ENCODE results near the gene FAM24B. TPM values are rescaled to one million over a fixed set of nuclear protein-coding genes. Genes with fewer than 3 reads are reported as not detected.

The FAM24B gene
- total and polyA plus RNA-seq, 4 experiments from 2014 or later = 7.2 to 14.5 (median 11.8) TPM

DNA sequence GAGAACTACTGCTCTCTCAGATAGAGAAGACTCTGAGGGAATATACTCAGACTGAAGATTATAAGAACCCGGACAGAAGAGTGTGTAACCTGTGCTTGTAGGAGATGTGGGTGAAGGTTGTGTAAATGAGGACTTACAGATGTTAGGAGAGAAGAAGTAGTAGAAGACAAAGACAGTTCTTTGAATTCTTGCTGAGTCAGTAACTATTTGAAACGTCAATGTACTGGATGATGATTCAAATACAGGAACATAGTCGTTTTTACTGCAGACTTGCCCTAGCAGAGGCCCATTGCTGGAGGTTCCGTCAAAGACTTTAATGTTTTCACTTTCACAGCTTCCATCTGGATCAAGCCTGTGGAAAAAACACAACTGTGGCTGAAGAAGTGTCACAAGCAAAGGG, 40.5 kb downstream of the FAM24B start:
- DNase-seq = no peak
- no peak overlapping the region for H3K4me3 Mint-ChIP-seq
- no peak overlapping the region for H3K27ac Mint-ChIP-seq
- Histone ChIP-seq H3K4me3 (ENCODE audit: low read length in 2 of 2) (no peak overlapping the region), H3K27ac (ENCODE audit: low read depth, low read length) (no peak overlapping the region), H3K4me1 (ENCODE audit: insufficient read depth, low read length) (no peaks in the 10 kb centered on the region), H3K36me3 (ENCODE audit: insufficient read depth, low read length) (peaks cover 7% of the 10 kb centered on the region), H3K27me3 (ENCODE audit: insufficient read depth, low read length) (no peaks in the 10 kb centered on the region), H3K9me3 (ENCODE audit: control insufficient read depth in 1 of 2, low read length in 2 of 2) (no peaks in the 10 kb centered on the region)
- intact Hi-C loops (cut with micrococcal nuclease) = no loop called here
- H3K36me3 Mint-ChIP-seq = peaks cover 47 to 57% of the 10 kb centered on the region in 2 donors
- peaks cover 0 to 4% (median 0%) of the 10 kb centered on the region in 8 donors for H3K9me3 Mint-ChIP-seq
- ChIA-PET POLR2A (ENCODE audit: partially characterized antibody) (no interaction called here), CTCF (ENCODE audit: partially characterized antibody) (interaction anchor here (1.1 kb wide), 1 partner anchor 9 kb away, joined by 3 read pairs; no protein-coding TSS in a partner anchor)
- H3K27me3 Mint-ChIP-seq = no peaks in the 10 kb centered on the region
- no peaks in the 10 kb centered on the region for H3K4me1 Mint-ChIP-seq

GRCh38 chr10:122835908-122836307, 43.5 kb downstream of the FAM24B start:
- CTCF ChIA-PET (ENCODE audit: partially characterized antibody) = interaction anchor here (0.5 to 1.3 kb wide), 2 partner anchors 14 to 134 kb away, joined by 3 to 4 read pairs; no protein-coding TSS in a partner anchor
- H3K27ac Mint-ChIP-seq = no peak overlapping the region
- H3K4me1 ChIP-seq (ENCODE audit: insufficient read depth, low read length) = no peaks in the 10 kb centered on the region

GRCh38 chr10:122830965-122831353, 48.4 kb downstream of the FAM24B start:
- no peaks in the 10 kb centered on the region for H3K4me1 Mint-ChIP-seq
- no peaks in the 10 kb centered on the region for H3K9me3 ChIP-seq (ENCODE audit: control insufficient read depth in 1 of 2, low read length in 2 of 2)
- H3K27ac Mint-ChIP-seq = no peak overlapping the region
- H3K27ac ChIP-seq (ENCODE audit: low read depth, low read length) = no peak overlapping the region
- intact Hi-C loops (cut with micrococcal nuclease) = no loop called here
- H3K27me3 Mint-ChIP-seq = peaks cover 0 to 3% of the 10 kb centered on the region in 2 donors
- H3K36me3 ChIP-seq (ENCODE audit: insufficient read depth, low read length) = peaks cover 4% of the 10 kb centered on the region
- POLR2A ChIA-PET (ENCODE audit: partially characterized antibody) = no interaction called here
- peaks cover 29 to 30% of the 10 kb centered on the region in 2 donors for H3K36me3 Mint-ChIP-seq
- no peak overlapping the region for H3K4me3 Mint-ChIP-seq
- CTCF ChIA-PET (ENCODE audit: partially characterized antibody) = interaction anchor here (1.1 kb wide), 1 partner anchor 122 kb away, joined by 3 read pairs; no protein-coding TSS in a partner anchor
- H3K27me3 ChIP-seq (ENCODE audit: insufficient read depth, low read length) = no peaks in the 10 kb centered on the region
- DNase-seq = no peak
- no peaks in the 10 kb centered on the region for H3K4me1 ChIP-seq (ENCODE audit: insufficient read depth, low read length)
- no peak overlapping the region for H3K4me3 ChIP-seq (ENCODE audit: low read length in 2 of 2)
- H3K9me3 Mint-ChIP-seq = peaks cover 0 to 4% (median 0%) of the 10 kb centered on the region in 8 donors

More at GRCh38 chr10:122835908-122836307, 43.5 kb downstream of the FAM24B start:
- peaks cover 7% of the 10 kb centered on the region for H3K36me3 ChIP-seq (ENCODE audit: insufficient read depth, low read length)
- intact Hi-C loops (cut with micrococcal nuclease) = no loop called here
- no peak for DNase-seq
- no peaks in the 10 kb centered on the region for H3K4me1 Mint-ChIP-seq
- no peak overlapping the region for H3K4me3 Mint-ChIP-seq
- no peaks in the 10 kb centered on the region for H3K27me3 ChIP-seq (ENCODE audit: insufficient read depth, low read length)
- H3K27me3 Mint-ChIP-seq = no peaks in the 10 kb centered on the region
- POLR2A ChIA-PET (ENCODE audit: partially characterized antibody) = no interaction called here
- H3K36me3 Mint-ChIP-seq = peaks cover 59 to 62% of the 10 kb centered on the region in 2 donors
- H3K27ac ChIP-seq (ENCODE audit: low read depth, low read length) = no peak overlapping the region
- H3K4me3 ChIP-seq (ENCODE audit: low read length in 2 of 2) = no peak overlapping the region
- no peaks in the 10 kb centered on the region for H3K9me3 Mint-ChIP-seq
- no peaks in the 10 kb centered on the region for H3K9me3 ChIP-seq (ENCODE audit: control insufficient read depth in 1 of 2, low read length in 2 of 2)

GRCh38 chr10:122830273-122830964, 49.0 kb downstream of the FAM24B start:
- peaks cover 0 to 4% (median 0%) of the 10 kb centered on the region in 8 donors for H3K9me3 Mint-ChIP-seq
- H3K9me3 ChIP-seq (ENCODE audit: control insufficient read depth in 1 of 2, low read length in 2 of 2) = no peaks in the 10 kb centered on the region
- ChIA-PET POLR2A (ENCODE audit: partially characterized antibody) (no interaction called here), CTCF (ENCODE audit: partially characterized antibody) (interaction anchor here (1.1 kb wide), 1 partner anchor 121 kb away, joined by 3 read pairs; no protein-coding TSS in a partner anchor)
- no peak for DNase-seq
- no peak overlapping the region for H3K27ac ChIP-seq (ENCODE audit: low read depth, low read length)
- H3K4me3 ChIP-seq (ENCODE audit: low read length in 2 of 2) = no peak overlapping the region
- H3K4me1 ChIP-seq (ENCODE audit: insufficient read depth, low read length) = no peaks in the 10 kb centered on the region
- H3K27me3 ChIP-seq (ENCODE audit: insufficient read depth, low read length) = no peaks in the 10 kb centered on the region
- H3K27me3 Mint-ChIP-seq = peaks cover 0 to 4% of the 10 kb centered on the region in 2 donors
- no peak overlapping the region for H3K4me3 Mint-ChIP-seq
- intact Hi-C loops (cut with micrococcal nuclease) = no loop called here
- peaks cover 4% of the 10 kb centered on the region for H3K36me3 ChIP-seq (ENCODE audit: insufficient read depth, low read length)
- peaks cover 27 to 28% of the 10 kb centered on the region in 2 donors for H3K36me3 Mint-ChIP-seq
- H3K4me1 Mint-ChIP-seq = no peaks in the 10 kb centered on the region
- H3K27ac Mint-ChIP-seq = no peak overlapping the region

- Mint-ChIP-seq H3K36me3 (peaks cover 20 to 23% of the 10 kb centered on the region in 2 donors), H3K4me3 (no peak overlapping the region), H3K4me1 (no peaks in the 10 kb centered on the region), H3K27ac (no peak overlapping the region), H3K9me3 (peaks cover 0 to 4% (median 0%) of the 10 kb centered on the region in 8 donors), H3K27me3 (peaks cover 3 to 4% of the 10 kb centered on the region in 2 donors)
- H3K27ac ChIP-seq (ENCODE audit: low read depth, low read length) = no peak overlapping the region
- H3K36me3 ChIP-seq (ENCODE audit: insufficient read depth, low read length) = no peaks in the 10 kb centered on the region
- ChIA-PET POLR2A (ENCODE audit: partially characterized antibody) (no interaction called here), CTCF (ENCODE audit: partially characterized antibody) (no interaction called here)
- H3K27me3 ChIP-seq (ENCODE audit: insufficient read depth, low read length) = no peaks in the 10 kb centered on the region
- no peak overlapping the region for H3K4me3 ChIP-seq (ENCODE audit: low read length in 2 of 2)
- H3K4me1 ChIP-seq (ENCODE audit: insufficient read depth, low read length) = no peaks in the 10 kb centered on the region
- no peak for DNase-seq
- intact Hi-C loops (cut with micrococcal nuclease) = no loop called here
- no peaks in the 10 kb centered on the region for H3K9me3 ChIP-seq (ENCODE audit: control insufficient read depth in 1 of 2, low read length in 2 of 2)
These were observed 49.9 kb downstream of the FAM24B start for GRCh38 chr10:122829454-122829853.

GRCh38 chr10:122828716-122829255, 50.6 kb downstream of the FAM24B start:
- peaks cover 20% of the 10 kb centered on the region in 2 donors for H3K36me3 Mint-ChIP-seq
- peaks cover 0 to 4% (median 0%) of the 10 kb centered on the region in 8 donors for H3K9me3 Mint-ChIP-seq
- no peak overlapping the region for H3K4me3 Mint-ChIP-seq
- Histone ChIP-seq H3K36me3 (ENCODE audit: insufficient read depth, low read length) (no peaks in the 10 kb centered on the region), H3K4me1 (ENCODE audit: insufficient read depth, low read length) (no peaks in the 10 kb centered on the region), H3K27me3 (ENCODE audit: insufficient read depth, low read length) (no peaks in the 10 kb centered on the region), H3K27ac (ENCODE audit: low read depth, low read length) (no peak overlapping the region), H3K9me3 (ENCODE audit: control insufficient read depth in 1 of 2, low read length in 2 of 2) (no peaks in the 10 kb centered on the region), H3K4me3 (ENCODE audit: low read length in 2 of 2) (no peak overlapping the region)
- DNase-seq = no peak
- ChIA-PET CTCF (ENCODE audit: partially characterized antibody) (no interaction called here), POLR2A (ENCODE audit: partially characterized antibody) (no interaction called here)
- intact Hi-C loops (cut with micrococcal nuclease) = no loop called here
- no peak overlapping the region for H3K27ac Mint-ChIP-seq
- H3K4me1 Mint-ChIP-seq = no peaks in the 10 kb centered on the region
- H3K27me3 Mint-ChIP-seq = peaks cover 10% of the 10 kb centered on the region in 2 donors

DNA sequence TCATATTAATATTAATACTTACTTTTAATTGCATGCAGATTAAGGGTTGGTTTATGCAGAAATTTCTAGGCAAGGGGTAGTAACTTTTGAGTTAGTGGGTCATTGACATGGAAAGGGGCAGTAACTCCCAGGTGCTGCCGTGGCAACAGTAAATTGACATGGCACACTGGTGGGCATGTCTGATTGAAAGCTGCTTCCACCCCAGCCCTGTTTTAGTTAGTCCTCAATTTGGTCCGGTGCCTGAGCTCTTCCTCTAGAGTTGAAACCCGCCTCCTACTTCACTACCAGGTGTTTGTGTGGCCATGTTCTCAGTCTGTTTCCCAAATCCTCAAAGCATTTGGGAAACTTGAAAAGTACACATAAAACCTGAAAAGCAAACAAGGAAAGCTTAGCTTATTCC, 52.1 kb downstream of the FAM24B start:
- no peaks in the 10 kb centered on the region for H3K27me3 ChIP-seq (ENCODE audit: insufficient read depth, low read length)
- Mint-ChIP-seq H3K4me1 (no peaks in the 10 kb centered on the region), H3K27ac (no peak overlapping the region), H3K4me3 (no peak overlapping the region), H3K27me3 (peaks cover 10 to 19% of the 10 kb centered on the region in 2 donors), H3K9me3 (peaks cover 0 to 4% (median 0%) of the 10 kb centered on the region in 8 donors), H3K36me3 (peaks cover 13 to 15% of the 10 kb centered on the region in 2 donors)
- intact Hi-C loops (cut with micrococcal nuclease) = no loop called here
- no peaks in the 10 kb centered on the region for H3K9me3 ChIP-seq (ENCODE audit: control insufficient read depth in 1 of 2, low read length in 2 of 2)
- CTCF ChIA-PET (ENCODE audit: partially characterized antibody) = interaction anchor here (1.6 kb wide), 1 partner anchor 13 kb away, joined by 3 read pairs; no protein-coding TSS in a partner anchor
- POLR2A ChIA-PET (ENCODE audit: partially characterized antibody) = no interaction called here
- no peak for DNase-seq
- no peak overlapping the region for H3K27ac ChIP-seq (ENCODE audit: low read depth, low read length)
- no peaks in the 10 kb centered on the region for H3K4me1 ChIP-seq (ENCODE audit: insufficient read depth, low read length)
- no peak overlapping the region for H3K4me3 ChIP-seq (ENCODE audit: low read length in 2 of 2)
- H3K36me3 ChIP-seq (ENCODE audit: insufficient read depth, low read length) = no peaks in the 10 kb centered on the region
